Spleen (tissue), 11 donors: ENCODE data around the gene NDUFA13. TPM values are rescaled to one million over a fixed set of nuclear protein-coding genes. Genes with fewer than 3 reads are reported as not detected.

Experiments used
- DNase-seq: peaks from one replicate; pipeline ENCODE4 v3.0.0-alpha.2; 2020
- H3K27ac ChIP-seq, 8 donors: fragments of 200-600 bp; sonication (generic) in 7 of 8; 1 replicate in 4 of 8; 2 replicates in 4 of 8; pipeline versions ENCODE4 v1.5.0 to v1.8.0; 2016 to 2021; ENCODE audit warnings: inconsistent platforms in 4 of 8, mild to moderate bottlenecking in 4 of 8, moderate library complexity in 1 of 8
- H3K27me3 ChIP-seq, 7 donors: fragments of 200-600 bp; sonication (generic) in 6 of 7; replicated peaks in 1 of 7; 1 replicate in 4 of 7; 2 replicates in 3 of 7; pipeline versions ENCODE4 v1.5.0 to v1.8.0; 2016 to 2021; ENCODE audit warnings: inconsistent platforms in 3 of 7, mild to moderate bottlenecking in 1 of 7
- H3K36me3 ChIP-seq, 6 donors: fragments of 200-600 bp; sonication (generic) in 5 of 6; 1 replicate in 4 of 6; 2 replicates in 2 of 6; pipeline versions ENCODE4 v1.5.0 to v1.8.0; 2016 to 2021; ENCODE audit warnings: inconsistent platforms in 2 of 6
- H3K4me1 ChIP-seq, 6 donors: fragments of 200-600 bp; sonication (generic) in 5 of 6; 1 replicate in 3 of 6; 2 replicates in 3 of 6; pipeline versions ENCODE4 v1.5.0 to v1.8.0; 2016 to 2021; ENCODE audit warnings: inconsistent platforms in 3 of 6
- H3K4me3 ChIP-seq, 8 donors: fragments of 200-600 bp; sonication (generic) in 7 of 8; 1 replicate in 4 of 8; 2 replicates in 4 of 8; pipeline versions ENCODE4 v1.5.0 to v1.8.0; 2016 to 2021; ENCODE audit warnings: inconsistent platforms in 4 of 8, mild to moderate bottlenecking in 4 of 8, moderate library complexity in 2 of 8
- H3K9me3 ChIP-seq, 8 donors: fragments of 200-600 bp; sonication (generic) in 7 of 8; 1 replicate in 4 of 8; 2 replicates in 4 of 8; pipeline versions ENCODE4 v1.5.0 to v1.8.0; 2016 to 2021; ENCODE audit warnings: inconsistent platforms in 4 of 8
- CTCF ChIP-seq, 11 experiments: fragments of 200-600 bp in 7 of 11; fragments of 450-650 bp in 4 of 11; sonication (generic) in 4 of 11; IDR thresholded peaks in 8 of 11; conservative IDR thresholded peaks in 3 of 11; 1 replicate in 7 of 11; 2 replicates in 4 of 11; pipeline versions ENCODE4 v1.4.0 to v1.8.0; 2016 to 2021; ENCODE audit warnings: antibody characterized with exemption in 11 of 11, inconsistent platforms in 4 of 11, mild to moderate bottlenecking in 1 of 11
- POLR2A ChIP-seq, 3 donors: fragments of 450-650 bp; IDR thresholded peaks; one replicate each; pipeline ENCODE4 v1.5.1; 2017; ENCODE audit warnings: antibody characterized with exemption in 3 of 3, mild to moderate bottlenecking in 1 of 3
- POLR2AphosphoS5 ChIP-seq, 3 donors: sonication (generic); formaldehyde crosslinking; IDR thresholded peaks; one replicate each; pipeline ENCODE4 v1.5.1; 2017; ENCODE audit warnings: antibody characterized with exemption in 3 of 3
- WGBS, 5 donors: extraction: QIAGEN DNeasy Blood & Tissue Kit in 3 of 5; methylation state at CpG; one replicate each; pipeline versions ENCODE4 v1.1.5 to v1.1.7; 2013 to 2018; 5-methylcytosine and 5-hydroxymethylcytosine counted together
- intact Hi-C: fragments of 100-400 bp; cut with DNase I; formaldehyde crosslinking; loops from one replicate; pipeline ENCODE4 v1.15.0; 2023; ENCODE audit warnings: low total_unique reads
- polyA plus RNA-seq, 3 donors: library from polyadenylated mRNA; stranded (reverse); fragments of 200-250 nt; gene quantifications; one replicate each; pipeline ENCODE4 v1.2.1, GENCODE V29; 2013
- total RNA-seq, 7 donors: library from RNA; depleted of rRNA in 3 of 7; stranded (reverse); fragments of >200 nt in 3 of 7; fragmentation: NEBNext Ultra II Directional in 4 of 7; extraction: Animal tissue kit (Norgen Biotek cat#: 25700) in 4 of 7; gene quantifications; one replicate each; pipeline versions ENCODE4 v1.1.0 to v1.2.1, GENCODE V29; 2016 to 2021
- donor health status: healthy with polysubstance abuse.
- donor health status: DM: no; HTN: no; CAD: no; lungs with moderate emphysema.
- donor health status: DM: no; HTN: no; CAD: no.
- donor health status: Bipolar disorder and iron deficiency.
- donor health status: healthy.
- donor health status: DM: no; HTN: no; CAD: no.
- donor health status: DM: yes; HTN: yes; CAD: no.

The NDUFA13 gene
- total and polyA plus RNA-seq, 10 donors = 24.0 to 224 (median 197) TPM

- DNase-seq = no peak
- Histone ChIP-seq H3K36me3 (peaks cover 0 to 81% (median 40%) of the 10 kb centered on the region in 6 donors), H3K4me1 (peaks cover under 1 to 94% (median 41%) of the 10 kb centered on the region in 6 donors), H3K27ac (no peak overlapping the region), H3K9me3 (no peaks in the 10 kb centered on the region), H3K27me3 (no peaks in the 10 kb centered on the region), H3K4me3 (no peak overlapping the region)
- 77 to 96% (median 83%) methylated on average over 3 of the region's 3 CpGs for WGBS, 5 donors
- TF ChIP-seq POLR2A (IDR thresholded peaks at IDR 0.05) (no peak), POLR2AphosphoS5 (IDR thresholded peaks at IDR 0.05) (no peak), CTCF (IDR thresholded peaks at IDR 0.05 in 8 of 11, conservative IDR thresholded peaks at IDR 0.05 in 3 of 11) (no peak)
- intact Hi-C loops = no loop called here
Observed at GRCh38 chr19:19523177-19523576, 7.2 kb downstream of the NDUFA13 start.

- Histone ChIP-seq H3K4me3 (no peak overlapping the region), H3K9me3 (no peaks in the 10 kb centered on the region), H3K27me3 (no peaks in the 10 kb centered on the region), H3K4me1 (peaks cover 0 to 92% (median 38%) of the 10 kb centered on the region in 6 donors), H3K36me3 (peaks cover 0 to 90% (median 46%) of the 10 kb centered on the region in 6 donors), H3K27ac (no peak overlapping the region)
- DNase-seq = no peak
- TF ChIP-seq POLR2A (IDR thresholded peaks at IDR 0.05) = no peak
- TF ChIP-seq CTCF (IDR thresholded peaks at IDR 0.05 in 8 of 11, conservative IDR thresholded peaks at IDR 0.05 in 3 of 11) = no peak
- TF ChIP-seq POLR2AphosphoS5 (IDR thresholded peaks at IDR 0.05) = no peak
- WGBS, 5 donors = 77 to 84% (median 82%) methylated on average over 5 to 7 of the region's 7 CpGs
- intact Hi-C loops = no loop called here
Observed at GRCh38 chr19:19524053-19524452, 8.0 kb downstream of the NDUFA13 start.

- WGBS, 5 donors = 81 to 96% (median 92%) methylated on average over 4 to 23 of the region's 23 CpGs
- Histone ChIP-seq H3K27ac (no peak overlapping the region), H3K27me3 (no peaks in the 10 kb centered on the region), H3K36me3 (peaks cover 0 to 84% (median 38%) of the 10 kb centered on the region in 6 donors), H3K4me1 (peaks cover 0 to 89% (median 31%) of the 10 kb centered on the region in 6 donors), H3K4me3 (no peak overlapping the region), H3K9me3 (no peaks in the 10 kb centered on the region)
- DNase-seq = no peak
- TF ChIP-seq POLR2AphosphoS5 (IDR thresholded peaks at IDR 0.05) (peak in 1 of 3 donors; percentile 40), POLR2A (IDR thresholded peaks at IDR 0.05) (no peak), CTCF (IDR thresholded peaks at IDR 0.05 in 8 of 11, conservative IDR thresholded peaks at IDR 0.05 in 3 of 11) (no peak)
- intact Hi-C loops = no loop called here
Observed at GRCh38 chr19:19525611-19526380, 9.8 kb downstream of the NDUFA13 start.

GRCh38 chr19:19526581-19527370, 10.8 kb downstream of the NDUFA13 start:
- 70 to 76% (median 74%) methylated on average over 27 to 28 of the region's 28 CpGs for WGBS, 5 donors
- no peaks in the 10 kb centered on the region for H3K9me3 ChIP-seq
- no peaks in the 10 kb centered on the region for H3K27me3 ChIP-seq
- TF ChIP-seq CTCF (IDR thresholded peaks at IDR 0.05 in 8 of 11, conservative IDR thresholded peaks at IDR 0.05 in 3 of 11) (no peak), POLR2AphosphoS5 (IDR thresholded peaks at IDR 0.05) (no peak)
- no peak overlapping the region for H3K4me3 ChIP-seq
- peaks cover 0 to 79% (median 30%) of the 10 kb centered on the region in 6 donors for H3K4me1 ChIP-seq
- intact Hi-C loops = no loop called here
- no peak for DNase-seq
- H3K27ac ChIP-seq = no peak overlapping the region
- peaks cover 0 to 76% (median 38%) of the 10 kb centered on the region in 6 donors for H3K36me3 ChIP-seq
